ENCODE data around the gene ASB13.
"Not testable (repeated sequence)": the region's sequence is repeated elsewhere in the genome, so short reads cannot be mapped to it uniquely, and the experiment has no call there.

Gene ASB13

DNA sequence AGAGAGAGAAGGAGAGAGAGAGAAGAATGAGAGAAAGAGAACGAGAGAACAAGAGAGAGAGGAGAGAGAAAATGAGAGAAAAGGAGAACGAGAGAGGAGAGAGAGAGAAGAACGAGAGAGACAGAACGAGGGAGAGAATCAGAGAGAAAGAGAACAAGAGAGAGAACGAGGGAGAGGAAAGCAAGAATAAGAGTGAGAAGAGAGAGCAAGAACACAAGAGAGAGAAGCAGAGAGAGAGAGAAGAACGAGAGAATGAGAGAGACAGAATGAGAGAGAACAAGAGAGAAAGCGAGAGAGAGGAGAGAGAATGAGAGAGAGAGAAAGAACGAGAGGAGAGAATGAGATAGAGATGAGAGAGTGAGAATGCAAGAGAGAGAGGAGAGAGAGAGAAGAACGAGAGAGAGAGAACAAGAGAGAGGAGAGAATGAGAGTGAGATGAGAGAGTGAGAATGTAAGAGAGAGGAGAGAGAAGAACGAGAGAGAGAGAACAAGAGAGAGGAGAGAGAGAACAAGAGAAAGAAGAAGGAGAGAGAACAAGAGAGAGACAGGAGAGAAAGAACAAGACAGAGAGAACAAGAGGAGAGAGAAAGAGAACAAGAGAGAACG, 68.2 kb downstream of the ASB13 start:
- in situ Hi-C loops (cut with HindIII; ENCODE audit: low pct_ligation_motif_present, low pct_unique_long_range_greater_than_20kb, low sequenced_read_pairs): no loop called here
- no peak for DNase-seq

DNA sequence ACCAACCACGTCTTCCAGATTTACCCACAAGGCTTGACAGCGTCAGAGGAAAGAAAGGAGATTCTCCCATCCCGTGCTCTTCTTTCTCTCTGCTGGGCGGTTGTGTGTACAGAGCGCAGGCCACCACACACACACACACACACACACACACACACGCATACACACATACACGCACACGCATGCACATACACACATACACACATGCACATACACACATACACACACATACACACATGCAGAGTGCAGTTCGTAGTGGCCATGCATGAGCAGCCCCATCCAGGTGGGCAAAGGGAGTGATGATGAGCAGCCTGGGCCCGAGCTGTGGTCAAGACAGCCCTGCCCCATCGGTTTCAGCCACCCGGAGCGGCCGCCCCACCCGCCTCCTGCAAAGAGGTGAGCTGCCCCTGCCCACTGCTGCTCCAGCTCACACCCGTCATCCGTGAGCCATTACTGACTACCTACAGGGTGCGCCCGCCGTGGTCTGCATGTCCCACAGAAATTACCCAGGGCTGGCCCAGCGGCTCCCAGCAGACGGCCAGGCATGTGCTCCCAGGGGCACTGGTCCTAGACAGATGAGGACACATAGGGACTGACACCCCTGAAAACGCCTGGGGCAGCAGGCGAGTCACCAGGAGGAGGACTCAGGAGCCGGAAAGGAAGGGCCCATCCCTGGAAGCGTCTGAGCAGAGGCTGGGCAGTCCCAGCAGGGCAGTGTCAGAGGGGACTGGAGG, 69.6 kb downstream of the ASB13 start:
- in situ Hi-C loops (cut with HindIII; ENCODE audit: low pct_ligation_motif_present, low pct_unique_long_range_greater_than_20kb, low sequenced_read_pairs): no loop called here
- DNase-seq: no peak

DNA sequence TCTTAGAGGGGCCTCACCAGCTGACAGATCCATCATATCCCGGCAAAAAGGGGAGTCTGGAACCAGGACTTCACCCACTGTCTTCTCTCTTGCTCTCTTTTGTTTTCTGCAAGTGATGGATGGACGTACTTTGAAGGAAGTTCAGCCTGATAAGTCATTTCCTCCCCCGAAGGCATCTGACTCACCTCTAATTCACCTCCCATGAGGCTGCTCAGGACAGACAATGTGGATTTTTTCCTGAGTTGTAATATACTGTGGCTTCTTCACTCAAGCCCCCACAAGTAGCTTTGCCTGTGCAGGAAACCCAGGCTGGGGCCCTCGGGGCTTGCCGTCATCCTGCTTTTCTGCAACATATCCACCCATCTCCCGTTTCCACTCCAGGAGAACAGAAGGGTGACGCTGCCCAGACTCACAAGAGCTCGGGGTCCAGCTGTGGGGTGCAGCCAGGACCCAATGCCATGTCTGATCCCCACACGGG, 70.4 kb downstream of the ASB13 start:
- in situ Hi-C loops (cut with HindIII; ENCODE audit: low pct_ligation_motif_present, low pct_unique_long_range_greater_than_20kb, low sequenced_read_pairs): no loop called here

DNA sequence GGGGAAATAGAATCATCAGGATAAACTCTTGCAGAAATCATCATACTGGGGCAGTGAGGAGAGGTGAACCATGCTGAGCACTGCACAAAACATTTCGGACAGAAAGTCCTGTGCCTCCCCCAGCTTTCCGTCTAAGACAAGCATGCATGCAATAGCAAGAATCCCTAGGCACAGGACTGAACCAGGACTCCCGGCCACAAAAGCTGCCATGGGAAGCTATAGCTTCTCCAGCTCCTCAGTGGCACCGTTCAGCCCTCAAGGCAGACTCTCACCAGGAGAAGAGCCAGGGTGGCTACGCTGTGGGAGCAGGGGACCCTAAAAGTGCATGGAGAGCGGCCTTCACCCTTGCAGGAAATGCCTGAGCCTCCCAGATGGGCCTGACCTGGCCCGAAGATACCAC, 70.8 kb downstream of the ASB13 start:
- DNase-seq: no peak
- in situ Hi-C loops (cut with HindIII; ENCODE audit: low pct_ligation_motif_present, low pct_unique_long_range_greater_than_20kb, low sequenced_read_pairs): no loop called here

More for the DNA sequence above, 70.4 kb downstream of the ASB13 start:
- peak; percentile 16 for DNase-seq

DNA sequence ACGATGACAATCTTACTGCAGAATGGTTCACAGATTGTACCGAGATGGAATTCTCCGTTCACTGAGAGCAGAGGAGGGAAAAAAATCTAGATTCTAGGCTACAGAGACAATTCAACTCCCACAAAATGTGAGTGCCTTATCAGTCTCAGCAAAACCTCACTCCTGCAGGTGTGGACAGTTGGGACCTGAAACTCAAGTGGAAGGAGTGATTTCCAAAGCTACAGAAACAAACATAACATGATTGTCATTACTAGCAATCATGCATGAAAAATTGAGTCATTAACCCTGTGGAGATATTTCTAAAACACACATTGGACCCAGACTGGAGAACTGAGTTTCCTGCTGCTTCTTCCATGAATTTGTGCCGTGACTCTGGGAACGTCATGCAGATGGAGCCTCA, 71.3 kb downstream of the ASB13 start:
- in situ Hi-C loops (cut with HindIII; ENCODE audit: low pct_ligation_motif_present, low pct_unique_long_range_greater_than_20kb, low sequenced_read_pairs): no loop called here
- no peak for DNase-seq

DNA sequence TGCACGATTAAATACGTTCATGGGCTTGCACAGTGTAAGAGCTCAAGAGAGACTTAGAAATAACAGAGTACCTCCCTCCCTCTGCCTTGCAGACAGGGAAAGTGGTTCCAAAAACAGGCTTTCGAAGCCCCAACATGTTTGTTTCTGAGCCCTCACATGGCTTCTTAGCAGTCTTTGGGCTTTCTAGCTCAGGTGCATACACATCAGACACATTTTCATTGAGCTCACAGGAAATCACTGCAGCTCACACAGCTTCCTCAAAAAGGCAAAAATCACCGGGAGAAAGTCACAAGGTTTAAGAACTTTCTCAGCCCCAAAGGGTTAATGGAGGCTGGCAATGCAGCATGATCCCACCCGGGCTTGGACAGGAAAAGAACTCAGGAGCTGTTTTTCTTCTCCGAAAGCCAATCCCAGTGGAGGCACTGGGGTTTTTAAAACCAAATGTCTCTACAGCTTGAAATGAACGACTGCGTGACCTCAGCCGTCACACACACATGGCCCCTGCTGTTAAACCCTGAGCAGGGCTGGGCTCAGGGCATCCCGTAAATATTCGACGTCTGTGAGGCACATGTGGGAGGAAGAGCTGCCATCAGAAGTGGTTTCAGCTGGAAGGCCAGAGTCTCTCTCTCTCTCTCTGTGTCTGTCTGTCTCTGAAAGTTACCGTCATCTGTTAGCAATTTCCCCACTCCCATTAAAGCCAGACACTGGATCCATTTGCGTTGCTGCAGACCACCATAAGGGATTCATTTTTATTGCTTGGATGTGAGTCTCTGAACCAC, 71.9 kb downstream of the ASB13 start:
- in situ Hi-C loops (cut with HindIII; ENCODE audit: low pct_ligation_motif_present, low pct_unique_long_range_greater_than_20kb, low sequenced_read_pairs): no loop called here
- DNase-seq: no peak

DNA sequence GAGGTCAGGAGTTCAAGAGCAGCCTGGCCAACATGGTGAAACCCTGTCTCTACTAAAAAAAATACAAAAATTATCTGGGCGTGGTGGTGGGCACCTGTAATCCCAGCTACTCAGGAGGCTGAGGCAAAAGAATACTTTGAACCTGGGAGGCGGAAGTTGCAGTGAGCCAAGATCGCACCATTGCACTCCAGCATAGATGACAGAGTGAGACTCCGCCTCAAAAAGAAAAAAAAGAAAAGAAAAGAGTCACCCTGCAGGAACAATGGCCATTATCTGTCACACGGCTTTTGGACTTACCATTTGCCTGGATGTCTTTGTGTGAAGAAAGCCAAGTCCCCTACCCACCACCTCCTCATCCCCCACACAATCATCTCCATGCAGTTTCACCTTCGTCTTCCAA, 73.0 kb downstream of the ASB13 start:
- in situ Hi-C loops (cut with HindIII; ENCODE audit: low pct_ligation_motif_present, low pct_unique_long_range_greater_than_20kb, low sequenced_read_pairs); DNase-seq: not testable (repeated sequence)

DNA sequence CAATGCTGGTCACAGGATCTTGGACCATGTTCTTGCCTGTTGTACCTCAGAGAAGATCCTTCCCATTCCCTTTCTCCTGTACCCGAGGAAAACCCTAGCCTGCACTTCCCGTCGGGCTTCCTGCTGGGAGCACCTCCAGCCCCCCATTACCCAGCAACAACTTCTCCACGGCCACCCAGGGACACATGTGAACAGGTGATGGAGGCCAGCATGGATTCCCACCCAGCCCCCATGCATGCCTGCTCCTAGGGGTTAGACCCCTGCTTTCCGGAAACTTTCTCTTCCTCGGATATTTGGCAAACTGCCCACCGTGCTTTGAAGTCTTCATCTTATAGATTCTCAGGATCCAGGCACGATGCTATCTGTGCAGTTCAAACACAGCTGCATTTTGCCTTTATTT, 74.3 kb downstream of the ASB13 start:
- in situ Hi-C loops (cut with HindIII; ENCODE audit: low pct_ligation_motif_present, low pct_unique_long_range_greater_than_20kb, low sequenced_read_pairs): no loop called here
- DNase-seq: no peak

DNA sequence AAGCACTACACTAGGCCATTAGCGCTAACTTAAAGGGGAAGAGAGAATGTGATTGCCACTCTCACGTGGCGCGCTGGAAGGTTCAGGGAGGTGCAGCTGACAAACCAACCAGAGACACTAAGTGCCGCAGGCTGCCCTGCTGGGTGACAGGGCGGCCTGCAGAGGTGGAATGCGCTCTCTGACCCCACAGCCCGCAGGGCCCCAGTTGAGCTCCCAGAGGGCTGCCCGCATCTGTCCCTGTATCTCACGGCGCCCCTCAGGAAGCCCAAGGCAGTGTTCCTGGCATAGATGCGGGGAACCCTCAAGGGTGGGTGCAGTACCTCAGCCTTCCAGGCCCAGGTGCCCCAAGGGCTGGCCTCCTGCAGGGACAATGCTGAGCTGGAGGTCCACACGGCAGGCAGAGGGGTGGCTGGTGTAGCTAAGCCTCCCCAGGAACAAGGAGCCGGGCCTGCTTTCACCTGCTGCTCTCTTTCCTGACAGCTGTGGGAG, 75.0 kb downstream of the ASB13 start:
- no peak for DNase-seq
- in situ Hi-C loops (cut with HindIII; ENCODE audit: low pct_ligation_motif_present, low pct_unique_long_range_greater_than_20kb, low sequenced_read_pairs): no loop called here

DNA sequence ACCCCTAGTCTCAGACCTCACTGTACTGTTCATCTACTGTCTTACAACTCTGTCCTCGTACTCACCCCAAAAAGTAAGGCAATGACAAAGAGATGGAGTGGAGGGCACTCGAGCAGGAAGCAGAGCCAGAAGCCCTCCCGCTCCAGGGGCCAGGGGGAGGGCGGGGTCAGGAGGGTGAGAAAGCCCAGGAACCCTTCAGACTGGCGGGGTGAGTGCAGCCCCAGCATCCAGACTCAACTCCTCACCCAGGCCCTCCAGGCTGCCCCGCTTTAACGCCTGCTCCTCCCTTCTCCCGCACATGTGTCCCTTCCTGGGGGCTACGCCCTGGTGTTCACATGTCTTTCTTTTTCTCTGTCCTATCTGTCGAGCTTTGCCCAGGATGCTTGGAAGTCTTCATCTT, 75.6 kb downstream of the ASB13 start:
- no peak for DNase-seq
- in situ Hi-C loops (cut with HindIII; ENCODE audit: low pct_ligation_motif_present, low pct_unique_long_range_greater_than_20kb, low sequenced_read_pairs): no loop called here

DNA sequence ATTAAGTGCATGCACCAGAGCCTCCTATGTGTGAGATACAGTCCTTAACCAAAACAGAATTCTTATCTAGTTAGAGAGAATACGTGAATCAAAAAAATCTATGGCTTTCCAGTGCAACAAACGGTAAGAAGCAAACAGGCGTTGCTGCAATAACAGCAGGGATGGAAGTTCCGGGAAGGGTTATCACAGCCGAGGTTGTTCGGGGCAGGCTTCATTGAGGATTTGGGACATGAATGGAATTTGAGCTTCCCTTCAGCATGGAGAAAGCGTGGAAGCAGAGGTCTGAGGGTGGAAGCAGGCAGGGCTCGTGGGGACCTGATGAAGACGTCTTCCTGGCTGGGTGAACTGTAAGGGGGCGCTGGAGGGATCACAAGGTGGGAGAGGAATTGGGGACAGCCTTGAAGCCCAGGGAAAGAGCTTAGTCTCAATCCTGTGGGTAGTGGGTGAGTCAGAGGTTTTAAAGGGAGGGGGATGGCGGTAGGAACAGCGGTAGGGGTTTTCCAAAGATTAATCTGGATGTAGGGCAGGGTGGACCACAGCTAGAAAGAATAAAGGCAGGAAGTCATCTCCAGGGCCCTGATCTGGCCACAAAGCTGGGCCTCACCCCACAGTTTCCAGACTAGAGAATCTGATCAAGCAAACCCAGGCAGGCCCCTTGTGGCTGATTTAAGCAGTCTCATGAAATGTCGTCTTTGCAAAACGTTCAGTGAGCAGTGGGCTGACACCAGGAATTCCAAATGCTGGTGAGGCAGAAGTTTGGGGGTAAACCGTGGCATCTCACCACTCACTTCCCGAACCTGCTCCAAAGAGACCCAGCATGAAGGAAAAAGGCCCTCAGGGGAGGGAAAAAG, 76.5 kb downstream of the ASB13 start:
- in situ Hi-C loops (cut with HindIII; ENCODE audit: low pct_ligation_motif_present, low pct_unique_long_range_greater_than_20kb, low sequenced_read_pairs): no loop called here
- peak; percentile 8 for DNase-seq

DNA sequence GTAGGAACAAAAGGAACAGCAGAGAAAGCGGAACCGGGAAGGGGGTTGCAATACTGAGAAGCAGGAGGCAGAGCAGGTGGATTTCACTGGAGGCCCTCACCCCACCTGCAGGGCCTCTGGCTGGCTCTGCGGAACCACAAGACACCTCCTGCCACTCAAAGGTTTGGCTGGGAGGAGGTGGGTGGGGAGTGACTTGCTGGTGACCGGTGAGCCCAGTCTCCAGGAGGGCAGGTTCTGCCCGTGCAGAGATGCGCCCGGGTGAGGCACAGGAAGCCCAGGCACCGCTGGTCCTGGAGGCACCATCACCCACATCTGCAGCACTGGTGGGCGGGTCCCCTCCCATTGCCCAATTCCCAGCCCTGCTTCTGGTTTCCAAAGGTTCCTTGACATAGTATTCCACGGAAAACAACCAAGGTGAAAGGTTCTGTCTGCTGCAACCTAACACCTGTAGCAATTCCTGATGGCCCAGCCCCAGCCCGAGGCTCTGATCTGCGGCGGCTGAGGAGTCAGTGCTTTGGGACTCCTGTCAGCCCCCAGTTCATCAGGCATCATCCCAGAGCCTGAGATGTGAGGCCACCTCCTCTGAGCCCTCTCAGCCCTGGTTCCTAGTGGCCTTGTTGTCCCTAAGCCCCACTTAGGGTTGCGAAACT, 77.3 kb downstream of the ASB13 start:
- DNase-seq: no peak
- in situ Hi-C loops (cut with HindIII; ENCODE audit: low pct_ligation_motif_present, low pct_unique_long_range_greater_than_20kb, low sequenced_read_pairs): no loop called here
